Fibroblast of skin of left quadriceps (primary cell): ENCODE measurements around the gene TP53I13.

Experiments
- DNase-seq, 2 experiments: peaks; one replicate each; pipeline ENCODE4 v3.0.0-alpha.2; 2013; ENCODE audit warnings: low read depth in 2 of 2

The TP53I13 gene

GRCh38 chr17:29581583-29582253 is 13.2 kb downstream of the TP53I13 start:
- DNase-seq, result no peak

- DNase-seq, result no peak
Measured at GRCh38 chr17:29582254-29582765, 13.8 kb downstream of the TP53I13 start.

- DNase-seq, result no peak
Measured at GRCh38 chr17:29582772-29583171, 14.3 kb downstream of the TP53I13 start.

GRCh38 chr17:29583324-29584248 is 15.1 kb downstream of the TP53I13 start:
- DNase-seq, result no peak

GRCh38 chr17:29584452-29585079 is 16.1 kb downstream of the TP53I13 start:
- DNase-seq, result no peak

- DNase-seq, result no peak
Measured at GRCh38 chr17:29585080-29585751, 16.7 kb downstream of the TP53I13 start.

- no peak for DNase-seq
Measured at GRCh38 chr17:29586676-29587469, 18.4 kb downstream of the TP53I13 start.

- DNase-seq, result no peak
Measured at GRCh38 chr17:29587591-29587990, 19.1 kb downstream of the TP53I13 start.

- DNase-seq, result no peak
Measured at GRCh38 chr17:29588017-29588561, 19.6 kb downstream of the TP53I13 start.

GRCh38 chr17:29588562-29589411 is 20.3 kb downstream of the TP53I13 start:
- DNase-seq, result no peak

GRCh38 chr17:29589524-29590410 is 21.3 kb downstream of the TP53I13 start, which contains the start of gene GIT1:
Gene GIT1, minus strand, starts transcription at chr17:29589648. Its CDS starts 270 bp downstream, at chr17:29589378.
- peak; percentile 61 to 65 for DNase-seq

- no peak for DNase-seq
Measured at GRCh38 chr17:29590411-29591145, 22.1 kb downstream of the TP53I13 start.

- DNase-seq, result no peak
Measured at GRCh38 chr17:29591146-29591736, 22.7 kb downstream of the TP53I13 start.

GRCh38 chr17:29591737-29592608 is 23.5 kb downstream of the TP53I13 start:
- peak in 1 of 2 experiments; percentile 56 for DNase-seq

- no peak for DNase-seq
Measured at GRCh38 chr17:29592850-29593551, 24.5 kb downstream of the TP53I13 start, which contains the start of gene ANKRD13B. Gene ANKRD13B, plus strand, starts transcription at chr17:29593132. Its CDS starts 490 bp downstream, at chr17:29593622.
